Tibial nerve (tissue), 4 donors: Measurements from ENCODE around the gene PITRM1.

Experiments used
- EP300 ChIP-seq, 2 donors: sonication (generic); formaldehyde crosslinking; IDR thresholded peaks; one replicate each; pipeline ENCODE4 v1.6.1; 2017; ENCODE audit warnings: antibody characterized with exemption in 2 of 2, mild to moderate bottlenecking in 1 of 2
- POLR2A ChIP-seq, 2 donors: fragments of 450-650 bp; IDR thresholded peaks; one replicate each; pipeline ENCODE4 v1.6.1; 2017; ENCODE audit warnings: antibody characterized with exemption in 2 of 2, mild to moderate bottlenecking in 2 of 2, moderate library complexity in 2 of 2
- TF ChIP-seq, protein P1 (sequence below), 5 experiments: fragments of 200-600 bp in 3 of 5; fragments of 450-650 bp in 2 of 5; sonication (generic) in 3 of 5; IDR thresholded peaks; one replicate each; pipeline ENCODE4 v1.5.1; 2016 to 2019; ENCODE audit warnings: antibody characterized with exemption in 5 of 5, mild to moderate bottlenecking in 3 of 5, moderate library complexity in 2 of 5

DNA sequence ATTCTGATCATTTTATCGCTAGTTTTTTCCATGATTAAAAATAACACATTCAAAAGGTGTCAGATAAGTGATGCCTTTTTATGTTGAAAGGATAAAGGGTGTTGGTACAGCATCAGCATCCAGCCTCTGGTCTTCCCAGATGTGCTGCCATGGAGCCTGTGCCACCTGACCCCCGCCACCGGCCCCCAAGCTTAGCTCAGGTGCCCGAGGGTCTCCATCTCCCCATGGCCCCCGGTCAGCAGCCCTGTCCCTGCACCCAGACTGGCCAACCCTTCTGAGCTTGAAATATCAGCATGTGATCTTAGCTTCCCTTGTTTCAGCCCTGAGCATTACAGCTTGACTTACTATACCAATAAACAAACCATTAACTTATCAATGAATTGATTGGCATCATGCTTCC, 80.7 kb downstream of the PITRM1 start:
- no peak for TF ChIP-seq POLR2A (IDR thresholded peaks at IDR 0.05)
- TF ChIP-seq, protein P1, sequence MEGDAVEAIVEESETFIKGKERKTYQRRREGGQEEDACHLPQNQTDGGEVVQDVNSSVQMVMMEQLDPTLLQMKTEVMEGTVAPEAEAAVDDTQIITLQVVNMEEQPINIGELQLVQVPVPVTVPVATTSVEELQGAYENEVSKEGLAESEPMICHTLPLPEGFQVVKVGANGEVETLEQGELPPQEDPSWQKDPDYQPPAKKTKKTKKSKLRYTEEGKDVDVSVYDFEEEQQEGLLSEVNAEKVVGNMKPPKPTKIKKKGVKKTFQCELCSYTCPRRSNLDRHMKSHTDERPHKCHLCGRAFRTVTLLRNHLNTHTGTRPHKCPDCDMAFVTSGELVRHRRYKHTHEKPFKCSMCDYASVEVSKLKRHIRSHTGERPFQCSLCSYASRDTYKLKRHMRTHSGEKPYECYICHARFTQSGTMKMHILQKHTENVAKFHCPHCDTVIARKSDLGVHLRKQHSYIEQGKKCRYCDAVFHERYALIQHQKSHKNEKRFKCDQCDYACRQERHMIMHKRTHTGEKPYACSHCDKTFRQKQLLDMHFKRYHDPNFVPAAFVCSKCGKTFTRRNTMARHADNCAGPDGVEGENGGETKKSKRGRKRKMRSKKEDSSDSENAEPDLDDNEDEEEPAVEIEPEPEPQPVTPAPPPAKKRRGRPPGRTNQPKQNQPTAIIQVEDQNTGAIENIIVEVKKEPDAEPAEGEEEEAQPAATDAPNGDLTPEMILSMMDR (IDR thresholded peaks at IDR 0.05) = no peak
- TF ChIP-seq EP300 (IDR thresholded peaks at IDR 0.05) = no peak
